Neural crest cell (in vitro differentiated cells): ENCODE results near the gene SIK3. TPM values are rescaled to one million over a fixed set of nuclear protein-coding genes. Genes with fewer than 3 reads are reported as not detected.

Experiments
- DNase-seq: peaks from one replicate; pipeline ENCODE4 v3.0.0; 2021; ENCODE audit warnings: low read depth, mixed read lengths, low spot score
- H3K27ac Mint-ChIP-seq: one replicate; pipeline ENCODE4 v1.8.0; 2021; ENCODE audit warnings: mild to moderate bottlenecking, mixed read lengths; ENCODE audit not compliant: unreplicated experiment
- H3K27me3 Mint-ChIP-seq: 2 replicates; pipeline ENCODE4 v1.8.0; 2021; ENCODE audit warnings: low read depth, mild to moderate bottlenecking, mixed read lengths
- H3K36me3 Mint-ChIP-seq: 2 replicates; pipeline ENCODE4 v1.8.0; 2021; ENCODE audit warnings: low read depth, mild to moderate bottlenecking, mixed read lengths
- H3K4me1 Mint-ChIP-seq: 2 replicates; pipeline ENCODE4 v1.8.0; 2021; ENCODE audit warnings: mixed read lengths
- H3K4me3 Mint-ChIP-seq: one replicate; pipeline ENCODE4 v1.8.0; 2021; ENCODE audit warnings: mild to moderate bottlenecking, mixed read lengths
- H3K9me3 Mint-ChIP-seq: 2 replicates; pipeline ENCODE4 v1.8.0; 2021; ENCODE audit warnings: mixed read lengths
- total RNA-seq: library from RNA; stranded (reverse); gene quantifications from 2 replicates; pipeline ENCODE4 v1.2.1, GENCODE V29; 2021
- TF ChIP-seq, protein P1 (sequence below): fragments of 200-600 bp; sonication (generic); conservative IDR thresholded peaks from 2 replicates; pipeline ENCODE4 v1.5.0; 2021; ENCODE audit warnings: antibody characterized with exemption, mild to moderate bottlenecking

The SIK3 gene
- total RNA-seq, 1 donor from 2014 or later = 39.7 TPM

DNA sequence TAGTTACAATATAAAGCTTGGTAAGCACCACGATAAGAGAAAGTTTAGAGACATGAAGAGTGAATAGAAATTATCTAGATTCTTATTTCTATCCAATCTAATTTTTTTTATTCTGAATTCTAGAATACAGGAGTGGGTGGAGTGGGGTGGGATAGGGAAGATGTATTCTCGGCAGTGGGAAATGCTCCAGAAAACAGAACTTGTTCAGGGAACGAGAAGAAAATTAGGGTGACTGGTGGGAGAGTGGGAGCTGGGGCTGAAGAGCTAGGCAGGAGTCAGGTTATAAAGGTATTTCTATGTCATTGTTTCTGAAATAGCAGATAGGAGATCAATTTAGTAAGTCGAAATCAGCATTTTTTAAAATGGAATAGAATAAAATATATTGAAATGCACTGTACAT lies 207.6 kb downstream of the SIK3 start:
- Mint-ChIP-seq H3K4me1 (peaks cover 5% of the 10 kb centered on the region), H3K27ac (peak overlapping the region; percentile 31)
- TF ChIP-seq, protein P1, sequence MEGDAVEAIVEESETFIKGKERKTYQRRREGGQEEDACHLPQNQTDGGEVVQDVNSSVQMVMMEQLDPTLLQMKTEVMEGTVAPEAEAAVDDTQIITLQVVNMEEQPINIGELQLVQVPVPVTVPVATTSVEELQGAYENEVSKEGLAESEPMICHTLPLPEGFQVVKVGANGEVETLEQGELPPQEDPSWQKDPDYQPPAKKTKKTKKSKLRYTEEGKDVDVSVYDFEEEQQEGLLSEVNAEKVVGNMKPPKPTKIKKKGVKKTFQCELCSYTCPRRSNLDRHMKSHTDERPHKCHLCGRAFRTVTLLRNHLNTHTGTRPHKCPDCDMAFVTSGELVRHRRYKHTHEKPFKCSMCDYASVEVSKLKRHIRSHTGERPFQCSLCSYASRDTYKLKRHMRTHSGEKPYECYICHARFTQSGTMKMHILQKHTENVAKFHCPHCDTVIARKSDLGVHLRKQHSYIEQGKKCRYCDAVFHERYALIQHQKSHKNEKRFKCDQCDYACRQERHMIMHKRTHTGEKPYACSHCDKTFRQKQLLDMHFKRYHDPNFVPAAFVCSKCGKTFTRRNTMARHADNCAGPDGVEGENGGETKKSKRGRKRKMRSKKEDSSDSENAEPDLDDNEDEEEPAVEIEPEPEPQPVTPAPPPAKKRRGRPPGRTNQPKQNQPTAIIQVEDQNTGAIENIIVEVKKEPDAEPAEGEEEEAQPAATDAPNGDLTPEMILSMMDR = no peak

DNA sequence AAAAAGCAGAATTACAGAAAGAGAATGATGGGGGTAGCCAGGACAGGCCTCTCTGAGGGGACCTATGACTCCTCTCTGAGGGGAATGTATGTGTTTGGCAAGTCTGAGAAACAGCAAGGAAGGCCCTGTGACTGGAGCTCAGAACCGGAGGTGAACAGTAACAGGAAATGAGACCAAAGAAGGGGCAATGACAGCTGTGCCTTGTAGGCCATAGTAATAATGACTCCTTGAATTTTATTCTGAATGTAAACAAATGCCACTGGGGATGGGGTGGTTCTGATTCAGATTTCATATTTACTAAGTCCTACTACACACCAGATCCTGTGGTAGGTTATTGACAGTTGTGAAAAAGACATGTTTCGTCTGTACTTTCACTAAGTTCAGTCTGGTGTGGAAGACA lies 208.0 kb downstream of the SIK3 start:
- DNase-seq = no peak
- H3K36me3 Mint-ChIP-seq = peaks cover 3% of the 10 kb centered on the region
- H3K4me1 Mint-ChIP-seq = peaks cover 4% of the 10 kb centered on the region
- no peak overlapping the region for H3K4me3 Mint-ChIP-seq
- H3K9me3 Mint-ChIP-seq = no peaks in the 10 kb centered on the region
- no peak overlapping the region for H3K27ac Mint-ChIP-seq
- H3K27me3 Mint-ChIP-seq = no peaks in the 10 kb centered on the region
- TF ChIP-seq, protein P1 = no peak

More for the DNA sequence above, 207.6 kb downstream of the SIK3 start:
- H3K36me3 Mint-ChIP-seq = peaks cover 3% of the 10 kb centered on the region
- H3K27me3 Mint-ChIP-seq = no peaks in the 10 kb centered on the region
- DNase-seq = no peak
- H3K9me3 Mint-ChIP-seq = no peaks in the 10 kb centered on the region
- H3K4me3 Mint-ChIP-seq = no peak overlapping the region

DNA sequence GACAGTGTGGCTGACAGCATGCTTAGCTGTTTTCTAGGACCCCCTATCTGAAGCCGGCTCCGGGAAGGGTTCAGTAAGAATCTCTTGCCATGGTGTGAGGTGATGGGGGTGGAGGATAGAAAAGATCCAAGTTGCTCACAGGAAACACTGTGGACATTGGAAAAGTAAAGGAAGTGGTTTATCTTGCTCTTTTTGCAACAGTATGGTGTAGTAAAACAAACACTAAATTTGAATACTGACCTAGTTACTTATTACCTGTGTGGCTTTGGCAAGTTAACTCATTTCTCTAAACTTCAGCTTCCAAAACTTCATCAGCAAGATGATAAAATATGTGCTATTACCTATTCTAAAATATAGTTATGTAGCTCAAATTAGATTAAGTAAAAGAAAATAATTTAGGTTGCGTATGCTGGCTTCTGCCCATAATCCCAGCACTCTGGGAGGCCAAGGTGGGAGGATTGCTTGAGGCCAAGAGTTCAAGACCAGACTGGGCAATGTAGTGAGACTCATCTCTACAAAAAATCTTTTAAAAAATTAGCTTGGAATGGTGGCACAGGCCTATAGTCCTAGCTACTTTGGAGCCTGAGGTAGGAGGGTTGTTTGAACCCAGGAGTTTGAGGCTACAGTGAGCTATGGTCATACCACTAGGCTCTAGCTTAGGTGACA lies 209.2 kb downstream of the SIK3 start:
- no peaks in the 10 kb centered on the region for H3K4me1 Mint-ChIP-seq
- TF ChIP-seq, protein P1 = no peak
- no peak for DNase-seq
- H3K27ac Mint-ChIP-seq = no peak overlapping the region
- H3K36me3 Mint-ChIP-seq = no peaks in the 10 kb centered on the region
- no peaks in the 10 kb centered on the region for H3K9me3 Mint-ChIP-seq
- no peak overlapping the region for H3K4me3 Mint-ChIP-seq
- no peaks in the 10 kb centered on the region for H3K27me3 Mint-ChIP-seq

DNA sequence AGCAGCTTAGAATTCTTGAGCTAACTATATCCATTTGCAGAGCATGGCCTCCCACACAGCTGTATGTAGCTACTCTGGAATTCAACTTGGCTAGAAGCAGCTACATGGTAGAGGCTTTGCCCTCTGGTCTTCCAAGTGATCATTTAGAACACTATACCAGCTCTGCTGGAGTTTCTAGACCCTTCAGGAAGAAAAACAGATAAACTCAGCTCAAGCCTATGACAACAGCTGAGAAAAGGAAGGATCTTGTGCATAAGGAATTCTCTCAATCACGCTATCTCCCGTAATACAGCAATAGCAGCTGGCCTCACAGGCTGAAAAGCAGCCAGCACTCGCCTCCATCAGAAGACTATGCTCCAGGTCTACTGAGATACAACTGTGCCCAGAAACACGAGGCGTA lies 210.2 kb downstream of the SIK3 start:
- DNase-seq = no peak
- Mint-ChIP-seq H3K4me1 (no peaks in the 10 kb centered on the region), H3K36me3 (no peaks in the 10 kb centered on the region), H3K27me3 (no peaks in the 10 kb centered on the region), H3K9me3 (no peaks in the 10 kb centered on the region), H3K27ac (no peak overlapping the region), H3K4me3 (no peak overlapping the region)
- TF ChIP-seq, protein P1 = no peak

DNA sequence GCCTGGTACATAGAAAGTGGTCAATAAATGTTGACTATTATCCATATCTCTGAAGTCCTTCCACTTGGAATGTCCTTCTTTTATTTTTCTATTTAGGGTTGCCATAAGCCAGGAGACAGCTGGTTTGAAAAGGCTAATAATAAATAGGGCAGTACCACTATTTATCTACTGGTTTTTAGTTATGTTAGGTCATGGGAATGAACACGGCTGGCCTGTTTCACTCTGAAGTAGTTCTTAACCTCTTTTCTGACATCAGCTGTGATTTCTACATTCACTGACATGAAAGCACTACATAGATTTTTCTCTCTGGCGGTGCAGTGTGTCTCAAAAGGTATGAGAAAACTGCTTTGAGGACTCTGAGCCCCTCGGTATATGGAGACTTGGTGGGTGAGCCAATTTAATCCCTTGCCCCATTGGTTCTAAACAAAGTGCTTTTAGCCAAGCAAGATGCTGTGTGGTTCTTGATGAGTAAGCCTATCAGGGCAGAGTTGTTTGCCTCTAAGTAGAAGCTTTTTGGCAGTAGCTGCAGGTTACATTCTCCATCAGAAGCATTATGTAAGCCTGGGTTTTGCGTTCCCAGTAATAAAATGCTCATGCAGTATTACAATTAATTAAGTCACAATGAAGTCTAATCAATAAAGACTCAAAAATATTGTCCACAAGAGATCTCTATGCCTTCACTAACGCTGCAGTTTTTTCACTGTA lies 212.1 kb downstream of the SIK3 start:
- TF ChIP-seq, protein P1 = no peak
- Mint-ChIP-seq H3K36me3 (peaks cover 3% of the 10 kb centered on the region), H3K4me1 (no peaks in the 10 kb centered on the region), H3K27me3 (no peaks in the 10 kb centered on the region), H3K9me3 (no peaks in the 10 kb centered on the region), H3K4me3 (no peak overlapping the region), H3K27ac (no peak overlapping the region)
- DNase-seq = no peak
